GM19463 (cell line): ENCODE results near the gene PRPH.
"Not testable (repeated sequence)": the region's sequence is repeated elsewhere in the genome, so short reads cannot be mapped to it uniquely, and the experiment has no call there.

Experiments used
- ATAC-seq: cut with Tn5 transposase; IDR thresholded peaks from one replicate; pipeline ENCODE4 v1.9.1; 2021; ENCODE audit warnings: mild to moderate bottlenecking, moderate library complexity; ENCODE audit not compliant: unreplicated experiment

The PRPH gene

GRCh38 chr12:49276304-49277290 is 18.4 kb upstream of the PRPH start:
- ATAC-seq, result no peak

GRCh38 chr12:49277466-49277865 is 17.5 kb upstream of the PRPH start:
- no peak for ATAC-seq

GRCh38 chr12:49279706-49280159 is 15.2 kb upstream of the PRPH start:
- no peak for ATAC-seq

- ATAC-seq, result not testable (repeated sequence)
Measured at GRCh38 chr12:49280545-49280944, 14.4 kb upstream of the PRPH start.

GRCh38 chr12:49282302-49282701 is 12.6 kb upstream of the PRPH start:
- no peak for ATAC-seq

GRCh38 chr12:49282740-49283375 is 12.1 kb upstream of the PRPH start:
- not testable (repeated sequence) for ATAC-seq

GRCh38 chr12:49283541-49284429 is 11.2 kb upstream of the PRPH start:
- ATAC-seq, result no peak

GRCh38 chr12:49284672-49285071 is 10.3 kb upstream of the PRPH start:
- no peak for ATAC-seq

GRCh38 chr12:49287876-49288275 is 7.1 kb upstream of the PRPH start:
- no peak for ATAC-seq

- no peak for ATAC-seq
Measured at GRCh38 chr12:49288412-49288853, 6.5 kb upstream of the PRPH start.

GRCh38 chr12:49288922-49289555 is 5.9 kb upstream of the PRPH start:
- no peak for ATAC-seq

GRCh38 chr12:49292729-49293055 is 2.3 kb upstream of the PRPH start:
- no peak for ATAC-seq

GRCh38 chr12:49293056-49293956 is 1.6 kb upstream of the PRPH start:
- no peak for ATAC-seq

- no peak for ATAC-seq
Measured at GRCh38 chr12:49294086-49294803, 702 bp upstream of the PRPH start.

GRCh38 chr12:49294804-49295081 is 204 bp upstream of the PRPH start:
- no peak for ATAC-seq

- ATAC-seq, result no peak
Measured at GRCh38 chr12:49296034-49296835, 1.3 kb downstream of the PRPH start.

GRCh38 chr12:49296836-49297694 is 2.1 kb downstream of the PRPH start:
- ATAC-seq, result no peak
